ENCODE data around the gene MYL12B.

- TF ChIP-seq, protein P1, sequence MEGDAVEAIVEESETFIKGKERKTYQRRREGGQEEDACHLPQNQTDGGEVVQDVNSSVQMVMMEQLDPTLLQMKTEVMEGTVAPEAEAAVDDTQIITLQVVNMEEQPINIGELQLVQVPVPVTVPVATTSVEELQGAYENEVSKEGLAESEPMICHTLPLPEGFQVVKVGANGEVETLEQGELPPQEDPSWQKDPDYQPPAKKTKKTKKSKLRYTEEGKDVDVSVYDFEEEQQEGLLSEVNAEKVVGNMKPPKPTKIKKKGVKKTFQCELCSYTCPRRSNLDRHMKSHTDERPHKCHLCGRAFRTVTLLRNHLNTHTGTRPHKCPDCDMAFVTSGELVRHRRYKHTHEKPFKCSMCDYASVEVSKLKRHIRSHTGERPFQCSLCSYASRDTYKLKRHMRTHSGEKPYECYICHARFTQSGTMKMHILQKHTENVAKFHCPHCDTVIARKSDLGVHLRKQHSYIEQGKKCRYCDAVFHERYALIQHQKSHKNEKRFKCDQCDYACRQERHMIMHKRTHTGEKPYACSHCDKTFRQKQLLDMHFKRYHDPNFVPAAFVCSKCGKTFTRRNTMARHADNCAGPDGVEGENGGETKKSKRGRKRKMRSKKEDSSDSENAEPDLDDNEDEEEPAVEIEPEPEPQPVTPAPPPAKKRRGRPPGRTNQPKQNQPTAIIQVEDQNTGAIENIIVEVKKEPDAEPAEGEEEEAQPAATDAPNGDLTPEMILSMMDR (IDR thresholded peaks at IDR 0.05): no peak
- TF ChIP-seq POLR2A (IDR thresholded peaks at IDR 0.05): no peak
Observed at GRCh38 chr18:3263132-3263700, 1.3 kb downstream of the MYL12B start.
